HG03520 (cell line): Measurements from ENCODE around the gene TBX5.

Experiments
- ATAC-seq: cut with Tn5 transposase; IDR thresholded peaks from one replicate; pipeline ENCODE4 v1.9.1; 2021; ENCODE audit warnings: mild to moderate bottlenecking, moderate library complexity; ENCODE audit not compliant: unreplicated experiment

The TBX5 gene

DNA sequence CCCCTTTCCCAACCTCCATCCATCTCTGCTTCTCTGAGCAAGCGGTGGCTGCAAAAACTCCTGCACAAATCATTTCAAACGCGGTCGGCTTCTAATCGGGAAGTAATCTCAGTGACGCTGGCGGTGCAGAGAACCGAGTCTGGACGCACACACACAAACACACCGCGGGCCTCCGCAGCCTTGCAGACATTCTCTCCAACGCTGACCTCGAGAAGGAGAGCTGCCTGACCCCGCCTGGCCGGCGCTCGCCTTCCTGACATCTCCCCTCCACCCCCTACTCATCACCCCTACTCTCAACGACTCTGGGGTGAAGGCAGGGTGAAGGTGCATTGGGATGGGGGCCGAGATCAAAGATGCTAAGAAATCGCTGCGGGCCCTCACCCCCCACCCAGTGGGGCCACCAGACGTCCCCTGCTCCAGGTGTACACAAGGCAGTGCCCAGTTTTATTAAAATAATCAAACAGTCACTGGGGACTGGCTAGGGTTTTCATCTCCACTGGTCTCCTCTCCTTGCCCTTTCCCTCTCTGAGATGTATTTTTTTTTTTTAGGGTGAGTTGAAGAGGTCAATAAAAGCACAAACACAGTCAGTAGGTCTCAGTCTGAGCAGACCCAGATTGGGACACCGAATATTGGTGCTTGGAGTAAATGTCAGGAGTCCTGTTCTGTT, 506 bp upstream of the TBX5 start:
- ATAC-seq, result no peak

DNA sequence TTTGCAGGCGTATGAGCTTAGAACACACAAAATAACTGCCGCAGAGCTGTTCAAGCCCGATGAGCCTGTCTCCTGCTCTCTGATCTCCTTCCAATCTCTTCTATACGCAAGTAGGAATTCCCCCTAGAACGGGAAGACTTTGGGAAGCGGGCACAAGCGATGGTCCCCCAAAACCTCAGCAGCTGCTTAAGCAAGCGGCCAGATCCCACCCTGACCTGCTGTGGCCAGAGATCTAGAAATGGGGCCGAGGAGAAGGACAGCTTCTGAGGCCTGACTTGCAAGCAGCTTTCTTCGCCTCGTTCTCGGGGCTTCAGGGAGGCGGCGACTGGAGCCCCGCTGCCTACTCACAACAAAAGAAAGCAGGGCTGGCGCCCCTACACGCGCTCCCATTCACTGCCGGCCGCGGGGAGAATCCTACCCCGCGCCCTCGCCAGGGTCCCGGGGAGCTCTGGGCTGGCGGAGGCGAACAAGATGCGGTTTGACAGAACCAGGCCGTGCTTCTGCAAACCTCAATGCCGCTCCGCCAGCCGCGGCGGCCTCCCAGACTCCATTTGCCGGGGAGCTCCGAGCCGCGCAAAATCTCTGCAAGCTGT, 922 bp downstream of the TBX5 start:
- no peak for ATAC-seq

DNA sequence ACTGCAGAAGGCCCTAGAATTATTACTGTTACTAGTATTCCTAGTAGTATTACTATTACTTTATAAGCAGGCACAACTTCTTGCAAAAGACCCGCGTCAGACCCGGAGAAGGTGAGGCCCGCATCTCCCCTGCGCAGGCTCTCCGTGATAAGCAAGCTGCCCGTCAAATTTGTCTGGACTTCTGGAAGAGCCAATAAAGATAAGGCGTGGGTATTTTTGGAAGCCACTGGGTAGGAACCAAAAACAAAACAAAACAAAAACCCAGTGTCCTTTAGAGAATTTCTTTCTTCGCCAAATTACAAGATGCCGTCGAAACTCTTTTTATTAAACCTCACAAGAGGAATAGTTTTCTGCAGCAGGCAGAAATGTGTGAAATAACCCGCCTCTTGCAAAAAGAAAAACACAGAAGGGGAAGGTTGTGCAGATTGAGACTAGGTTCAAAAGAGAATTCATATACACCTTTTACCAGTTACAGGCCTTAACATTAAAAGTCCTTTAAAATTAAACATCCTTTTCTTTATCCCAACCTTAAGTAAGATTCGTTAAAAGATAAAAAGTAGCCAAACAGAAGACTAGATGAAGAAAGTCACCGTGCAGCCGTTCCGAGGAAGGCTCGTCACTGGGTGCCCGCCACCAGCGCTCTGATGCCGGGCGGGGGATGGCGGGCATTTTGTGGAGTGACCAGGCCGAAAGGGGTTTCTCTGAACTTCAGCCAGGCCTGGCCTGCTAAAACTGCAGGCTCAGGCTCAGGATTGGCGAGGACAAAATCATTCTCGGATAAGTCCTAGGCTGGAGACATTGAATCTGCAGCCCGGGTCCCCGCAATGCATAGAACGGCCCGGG, 1.6 kb downstream of the TBX5 start:
- ATAC-seq, result no peak

DNA sequence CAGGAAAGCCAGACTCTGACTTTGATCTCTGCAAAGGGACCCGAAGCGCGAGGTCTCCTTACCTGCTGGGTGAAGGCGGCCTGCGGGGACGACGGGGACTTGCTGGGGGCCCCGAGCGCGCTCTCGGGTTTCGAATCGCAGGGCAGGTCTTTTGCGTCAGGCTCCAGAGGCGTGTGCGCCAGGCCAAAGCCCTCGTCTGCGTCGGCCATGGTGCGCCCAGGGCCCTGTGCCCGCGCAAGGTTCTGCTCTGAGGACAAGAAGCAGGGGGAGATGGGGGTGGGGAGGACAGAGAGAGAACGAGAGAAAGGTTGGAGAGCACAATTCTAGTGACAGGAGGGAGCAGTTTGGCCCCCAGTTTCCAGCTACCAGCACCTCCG, 2.3 kb downstream of the TBX5 start:
- no peak for ATAC-seq

GRCh38 chr12:114403011-114403689, 2.8 kb downstream of the TBX5 start:
- ATAC-seq, result no peak

- no peak for ATAC-seq
Measured at GRCh38 chr12:114402084-114402717, 3.7 kb downstream of the TBX5 start.

DNA sequence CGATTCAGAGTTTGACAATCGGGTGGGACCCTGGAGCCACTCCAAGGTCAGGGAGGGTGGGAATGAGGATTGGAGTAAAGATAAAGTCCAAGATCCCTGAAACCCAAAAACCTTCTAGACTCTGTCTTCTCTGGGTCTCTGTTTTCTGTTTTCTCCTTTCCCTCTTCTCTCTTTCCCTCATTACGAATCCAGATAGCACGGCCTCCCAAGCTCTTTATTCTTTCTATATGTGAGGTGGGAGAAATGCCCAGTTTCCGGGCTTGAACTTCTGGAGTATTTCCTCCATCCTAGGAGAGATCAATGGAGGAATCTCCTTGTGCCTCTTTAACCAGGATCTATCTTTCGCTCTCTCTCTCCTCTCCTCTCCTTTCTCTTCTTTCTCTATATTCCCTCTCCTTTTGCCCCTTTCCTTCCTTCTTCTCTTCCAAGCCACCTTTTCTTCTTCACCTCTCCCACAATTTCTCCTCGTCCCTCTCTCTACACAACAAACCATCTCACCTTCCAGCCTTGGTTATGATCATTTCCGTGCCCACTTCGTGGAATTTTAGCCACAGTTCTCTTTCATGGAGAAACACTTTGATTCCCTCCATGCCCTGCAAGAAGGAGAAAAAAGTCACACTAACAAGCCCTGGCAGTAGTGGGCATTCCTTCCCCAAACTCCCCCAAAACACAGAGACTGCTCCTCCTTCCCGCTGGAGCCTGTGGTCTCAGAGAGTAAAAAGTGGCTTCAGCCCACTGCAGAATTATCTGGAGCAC, 4.4 kb downstream of the TBX5 start:
- ATAC-seq, result no peak

GRCh38 chr12:114400925-114401324, 5.0 kb downstream of the TBX5 start:
- ATAC-seq, result no peak

DNA sequence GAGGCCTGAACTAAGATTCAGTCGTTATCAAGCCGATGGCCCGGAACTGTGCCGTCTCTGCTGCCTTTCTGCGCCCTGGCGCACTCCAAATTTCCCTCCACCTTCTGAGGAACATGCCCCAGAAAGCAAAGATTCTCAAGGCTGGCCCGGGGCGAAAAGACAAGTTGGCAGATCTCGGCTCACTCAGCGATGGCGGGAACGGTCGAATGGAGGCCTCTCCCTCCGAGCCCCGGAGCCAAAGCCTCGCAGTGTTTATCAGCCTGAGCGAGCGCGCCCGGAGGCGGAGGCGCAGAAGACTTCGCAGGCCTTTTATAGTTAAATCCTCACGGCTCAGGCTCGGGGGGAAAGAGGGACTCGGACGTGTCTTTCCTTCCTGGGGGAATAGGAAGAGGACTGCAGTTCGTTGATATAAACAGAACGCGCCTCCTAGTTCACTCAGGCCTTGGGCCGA, 5.6 kb downstream of the TBX5 start:
- no peak for ATAC-seq

DNA sequence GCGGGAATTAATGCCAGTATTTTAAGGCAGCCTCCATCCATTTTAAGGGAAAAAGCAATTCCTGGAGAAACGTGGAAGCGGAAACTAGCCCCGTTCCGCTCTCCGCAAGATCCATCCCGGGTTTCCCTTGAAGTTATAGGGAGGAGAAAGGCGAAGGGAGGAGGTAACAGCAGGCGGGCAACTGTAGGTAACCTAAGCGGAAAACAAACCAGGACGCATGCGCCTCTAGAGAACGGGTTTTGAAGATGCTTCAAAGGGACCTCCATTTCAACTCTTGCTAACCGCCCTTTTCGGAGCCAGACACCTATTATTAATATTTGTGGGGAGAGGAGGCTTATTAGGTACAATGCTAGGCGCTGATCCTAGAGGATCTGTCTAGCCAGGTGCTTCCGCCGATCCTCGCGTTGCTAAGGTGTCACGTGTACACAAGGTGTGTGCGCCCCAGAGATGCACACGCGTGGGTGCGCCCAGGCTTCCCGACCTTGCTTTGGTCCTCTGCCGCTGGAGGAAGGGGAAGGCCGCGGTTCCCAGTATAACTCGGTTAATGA, 6.2 kb downstream of the TBX5 start:
- no peak for ATAC-seq

DNA sequence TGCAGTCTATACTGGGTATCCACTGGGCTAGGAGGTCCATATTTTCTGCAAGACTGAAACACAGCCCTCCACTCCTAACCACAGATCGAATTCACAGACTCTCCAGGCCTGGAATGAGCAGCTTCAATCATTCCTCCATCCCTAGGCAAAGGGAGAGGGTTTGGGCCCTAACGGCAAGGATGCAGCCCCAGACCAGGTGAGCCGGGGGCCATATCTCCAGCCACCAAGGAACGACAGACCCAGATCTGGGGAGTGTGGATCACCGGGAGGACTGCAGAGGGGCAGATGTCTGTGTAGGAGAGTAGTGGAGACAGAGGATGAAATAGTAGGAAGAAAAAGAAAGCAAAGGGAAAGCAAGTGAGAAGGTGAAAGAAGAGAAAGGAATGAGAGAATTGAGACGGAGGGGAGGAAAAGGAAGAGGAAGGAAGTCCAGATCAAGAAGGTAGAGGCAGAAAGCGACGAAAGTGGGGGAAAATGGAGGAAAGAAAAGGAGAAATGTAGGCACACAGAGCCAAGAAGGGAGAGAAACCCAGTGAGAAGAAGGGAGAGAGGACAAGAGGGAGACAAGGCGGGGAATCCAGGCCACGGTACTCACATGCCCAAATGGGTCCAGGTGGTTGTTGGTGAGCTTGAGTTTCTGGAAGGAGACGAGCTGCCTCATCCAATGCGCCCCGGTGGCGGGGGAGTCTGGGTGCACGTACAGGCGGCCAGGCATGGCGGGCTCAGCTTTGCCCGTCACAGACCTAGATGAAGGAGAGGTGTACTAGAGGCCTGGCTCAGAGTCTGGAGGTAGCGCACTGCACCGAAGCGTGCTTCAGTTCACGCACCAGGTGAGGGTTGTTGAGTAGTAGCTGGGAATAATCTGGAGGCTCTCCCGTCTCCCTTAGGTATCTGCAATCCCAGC, 7.7 kb downstream of the TBX5 start:
- no peak for ATAC-seq

DNA sequence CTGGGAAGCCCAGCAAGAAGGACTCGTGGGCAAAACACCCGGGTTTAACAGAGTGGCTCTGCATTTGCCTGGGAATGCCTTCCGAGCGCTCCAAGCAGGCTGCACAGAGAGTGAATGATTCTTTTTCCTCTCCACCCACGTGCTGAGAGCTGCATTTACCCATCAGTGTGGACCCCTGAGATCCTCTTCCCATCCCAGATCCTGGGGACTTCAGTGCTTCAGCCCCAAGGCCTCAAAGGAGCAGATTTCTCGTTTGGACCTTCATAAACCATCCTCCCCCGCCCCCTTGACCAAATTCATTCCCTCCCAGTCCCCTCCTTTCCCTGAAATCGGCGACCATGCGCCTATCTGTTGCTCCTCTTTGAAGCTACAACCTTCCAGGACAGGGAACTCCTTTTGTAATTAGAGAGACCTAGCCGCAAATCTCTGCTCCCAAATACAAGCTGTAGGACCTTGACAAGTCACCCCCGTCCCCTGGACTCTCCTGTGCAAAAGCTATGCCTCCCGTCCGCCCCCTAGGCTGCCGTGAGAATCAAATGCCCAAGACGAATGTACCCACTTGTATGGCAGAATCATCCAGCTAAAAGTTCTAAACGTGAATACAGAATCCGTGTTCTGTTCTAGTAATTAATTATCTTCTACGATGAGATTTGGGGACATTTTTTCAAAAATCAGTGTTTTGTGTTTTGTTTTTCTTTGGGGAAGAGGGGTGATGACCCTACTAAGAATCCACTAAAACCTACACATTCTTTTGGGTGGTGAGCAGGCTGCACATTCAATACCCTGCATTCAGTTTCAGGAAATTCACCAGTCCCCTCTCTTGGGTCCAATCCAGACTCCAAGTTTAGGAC, 8.8 kb downstream of the TBX5 start:
- no peak for ATAC-seq

GRCh38 chr12:114396153-114396868, 9.6 kb downstream of the TBX5 start:
- no peak for ATAC-seq

DNA sequence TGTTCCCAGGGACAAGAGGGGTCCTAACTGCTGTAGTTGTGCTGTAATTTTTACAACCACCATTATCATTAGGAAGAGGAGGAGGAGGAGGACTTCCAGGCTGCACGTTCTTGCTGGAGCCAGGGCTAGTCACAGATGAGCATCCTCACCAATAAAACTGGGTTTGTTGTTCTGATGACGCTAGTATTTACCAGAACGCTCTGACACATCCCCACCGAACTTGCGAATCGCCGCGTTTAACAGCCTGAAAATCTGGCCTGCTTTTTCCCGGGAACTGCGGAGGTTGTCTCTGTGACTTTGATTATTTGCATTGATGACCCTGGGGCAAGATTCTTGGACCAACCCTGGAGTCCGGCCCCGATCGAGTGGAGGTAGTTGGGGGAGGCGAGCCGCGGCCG, 10.2 kb downstream of the TBX5 start:
- ATAC-seq, result no peak

GRCh38 chr12:114395233-114395632, 10.7 kb downstream of the TBX5 start:
- no peak for ATAC-seq

- no peak for ATAC-seq
Measured at GRCh38 chr12:114393569-114393968, 12.4 kb downstream of the TBX5 start.

GRCh38 chr12:114392909-114393308, 13.0 kb downstream of the TBX5 start:
- ATAC-seq, result no peak
